Posterior vena cava (tissue), 2 donors: ENCODE measurements around the gene SOX13. TPM values are rescaled to one million over a fixed set of nuclear protein-coding genes. Genes with fewer than 3 reads are reported as not detected.

Experiments
- DNase-seq: peaks from one replicate; pipeline ENCODE4 v3.0.0-alpha.2; 2020; ENCODE audit warnings: low spot score
- intact Hi-C, 2 donors: fragments of 100-400 bp; cut with DNase I; formaldehyde crosslinking; loops; one replicate each; pipeline versions ENCODE4 v1.14.1 to v1.14.2; 2022 to 2023
- total RNA-seq, 2 donors: library from RNA; stranded (reverse); fragmentation: NEBNext Ultra II Directional; extraction: Animal tissue kit (Norgen Biotek cat#: 25700); gene quantifications; one replicate each; pipeline ENCODE4 v1.2.1, GENCODE V29; 2021
- donor health status: DM: yes; HTN: yes; CAD: no.
- donor health status: DM: yes; HTN: yes; CAD: no.

The SOX13 gene
- total RNA-seq, 2 donors from 2014 or later: 43.6 to 47.0 TPM

DNA sequence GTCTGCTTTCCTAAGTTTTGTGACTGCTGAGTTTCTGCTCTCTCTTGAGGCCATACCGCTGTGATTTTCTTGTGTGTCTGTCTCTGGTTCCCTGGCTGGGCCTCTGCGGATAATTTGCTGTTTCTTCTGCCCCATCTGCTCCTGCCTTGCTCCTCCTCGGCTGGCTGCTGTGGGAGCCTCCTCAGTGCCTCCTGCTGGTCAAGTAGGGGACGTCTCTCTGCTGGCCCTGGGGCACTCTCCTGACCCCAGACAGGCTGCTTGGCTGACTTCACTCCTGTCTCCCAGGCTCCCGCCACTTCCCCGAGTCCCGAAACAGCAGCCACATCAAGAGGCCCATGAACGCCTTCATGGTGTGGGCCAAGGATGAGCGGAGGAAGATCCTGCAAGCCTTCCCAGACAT is 50.5 kb downstream of the SOX13 start:
- intact Hi-C loops: loop anchor here in 1 of 2 donors (10.0 kb wide), 1 partner anchor 49 kb away; the partner anchor contains the start of gene SOX13

DNA sequence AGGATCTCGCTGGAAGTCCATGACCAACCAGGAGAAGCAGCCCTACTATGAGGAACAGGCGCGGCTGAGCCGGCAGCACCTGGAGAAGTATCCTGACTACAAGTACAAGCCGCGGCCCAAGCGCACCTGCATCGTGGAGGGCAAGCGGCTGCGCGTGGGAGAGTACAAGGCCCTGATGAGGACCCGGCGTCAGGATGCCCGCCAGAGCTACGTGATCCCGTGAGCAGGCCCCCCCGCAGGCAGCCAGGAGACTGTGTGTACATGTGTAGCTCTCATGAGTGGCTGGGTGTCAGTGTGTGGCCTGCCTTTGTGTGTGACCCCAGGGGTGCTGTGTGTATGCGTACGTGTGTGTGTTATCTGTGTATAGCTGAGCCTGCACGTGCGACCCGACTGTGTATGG is 51.7 kb downstream of the SOX13 start:
- no peak for DNase-seq
- intact Hi-C loops: loop anchor here in 1 of 2 donors (5.0 to 10.0 kb wide), 2 partner anchors 50 to 993 kb away; partner anchors contain the start of gene SOX13

More for the DNA sequence above, 50.5 kb downstream of the SOX13 start:
- DNase-seq: no peak

DNA sequence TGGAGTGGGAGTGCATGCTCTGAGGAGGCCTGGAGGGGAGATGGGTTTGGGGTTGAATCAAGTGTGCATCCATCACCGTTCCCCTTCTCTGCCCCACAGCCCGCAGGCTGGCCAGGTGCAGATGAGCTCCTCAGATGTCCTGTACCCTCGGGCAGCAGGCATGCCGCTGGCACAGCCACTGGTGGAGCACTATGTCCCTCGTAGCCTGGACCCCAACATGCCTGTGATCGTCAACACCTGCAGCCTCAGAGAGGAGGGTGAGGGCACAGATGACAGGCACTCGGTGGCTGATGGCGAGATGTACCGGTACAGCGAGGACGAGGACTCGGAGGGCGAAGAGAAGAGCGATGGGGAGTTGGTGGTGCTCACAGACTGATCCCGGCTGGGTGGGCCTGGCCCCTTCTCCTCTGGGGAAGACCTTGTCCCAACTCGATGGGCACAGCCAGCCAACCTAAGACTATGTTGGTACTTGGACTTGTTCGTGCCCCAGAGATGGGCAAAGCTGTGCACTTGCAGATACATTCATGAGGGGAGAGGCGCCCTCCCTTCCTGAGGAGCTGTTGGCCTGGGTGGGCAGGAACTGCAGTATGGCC is 52.9 kb downstream of the SOX13 start:
- intact Hi-C loops: loop anchor here (2.0 to 10.0 kb wide), 4 partner anchors 51 to 991 kb away; partner anchors contain the start of genes SNRPE (in 1 of the 2) and SOX13 (in 1 of the 2)

DNA sequence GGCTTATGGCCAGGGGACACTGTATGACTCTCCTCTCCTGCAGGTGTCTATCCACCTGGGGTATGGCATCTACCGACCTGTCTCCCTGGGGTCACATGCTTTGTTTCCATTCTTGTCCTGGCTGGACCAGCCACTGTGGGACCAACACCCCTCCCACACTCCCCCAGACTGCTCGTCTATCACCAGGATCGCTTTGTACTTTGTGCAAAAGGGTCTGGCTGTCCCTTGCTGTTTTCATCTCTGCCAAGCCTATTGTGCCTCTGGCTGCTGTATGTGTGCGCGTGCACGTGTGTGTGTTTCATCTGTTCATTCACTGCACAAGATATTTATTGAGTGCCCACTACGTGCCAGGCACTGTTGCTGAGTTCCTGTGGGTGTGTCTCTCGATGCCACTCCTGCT is 53.5 kb downstream of the SOX13 start:
- intact Hi-C loops: loop anchor here (2.0 to 10.0 kb wide), 4 partner anchors 52 to 991 kb away; partner anchors contain the start of genes SNRPE (in 1 of the 2) and SOX13 (in 1 of the 2)

More for the DNA sequence above, 52.9 kb downstream of the SOX13 start:
- no peak for DNase-seq

DNA sequence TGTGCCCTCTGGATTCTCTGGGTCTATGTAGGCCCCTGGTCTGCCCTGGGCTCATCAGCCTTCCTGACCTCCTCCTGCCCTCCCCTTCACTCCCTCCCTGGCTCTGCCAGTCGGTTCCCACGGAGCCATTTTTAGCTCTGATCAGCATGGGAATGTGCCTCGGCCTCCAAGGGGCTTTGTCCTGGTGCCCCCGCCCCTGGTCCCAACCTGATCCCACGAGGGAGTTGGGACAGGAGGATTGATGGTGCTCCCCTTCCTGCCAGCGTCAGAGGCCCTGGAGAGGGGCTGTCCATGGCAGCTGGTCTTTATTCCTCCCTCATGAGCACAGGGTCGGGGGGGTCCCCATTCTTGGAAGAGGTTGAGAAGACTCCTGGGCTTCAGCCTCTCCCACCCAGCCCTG is 54.0 kb downstream of the SOX13 start:
- intact Hi-C loops: loop anchor here (2.0 to 10.0 kb wide), 4 partner anchors 52 to 990 kb away; partner anchors contain the start of genes SNRPE (in 1 of the 2) and SOX13 (in 1 of the 2)
- DNase-seq: no peak

More for the DNA sequence above, 53.5 kb downstream of the SOX13 start:
- no peak for DNase-seq

DNA sequence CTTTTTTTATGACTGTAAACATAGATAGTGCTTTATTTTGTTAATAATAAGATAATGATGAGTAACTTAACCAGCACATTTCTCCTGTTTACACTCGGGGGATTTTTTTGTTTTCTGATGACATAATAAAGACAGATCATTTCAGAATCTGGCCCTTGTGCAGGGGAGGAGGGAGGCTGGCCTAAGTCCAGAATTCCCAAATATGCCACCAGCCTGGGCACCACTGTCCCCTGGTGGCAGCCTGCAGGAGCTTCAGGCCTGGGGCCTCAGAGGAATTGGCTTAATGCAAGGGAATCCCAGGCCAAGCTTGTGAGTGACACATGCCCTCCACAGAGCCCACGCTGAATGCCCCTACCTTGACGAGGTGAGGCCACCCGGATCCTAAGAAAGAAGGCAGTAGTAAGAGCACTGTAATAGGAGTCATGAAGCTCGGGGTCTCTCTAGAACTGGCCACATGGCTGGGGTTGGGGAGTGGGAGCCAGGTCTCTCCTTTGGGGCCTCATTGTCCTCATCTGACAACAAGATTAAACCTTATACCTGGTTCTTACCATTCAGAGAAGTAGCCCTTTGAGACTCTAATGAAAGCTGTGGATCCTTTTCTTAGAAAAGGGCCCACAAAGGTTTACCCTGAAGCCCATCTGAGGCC is 54.8 kb downstream of the SOX13 start:
- intact Hi-C loops: loop anchor here (2.0 to 10.0 kb wide), 4 partner anchors 53 to 990 kb away; partner anchors contain the start of genes SNRPE (in 1 of the 2) and SOX13 (in 1 of the 2)
- no peak for DNase-seq

DNA sequence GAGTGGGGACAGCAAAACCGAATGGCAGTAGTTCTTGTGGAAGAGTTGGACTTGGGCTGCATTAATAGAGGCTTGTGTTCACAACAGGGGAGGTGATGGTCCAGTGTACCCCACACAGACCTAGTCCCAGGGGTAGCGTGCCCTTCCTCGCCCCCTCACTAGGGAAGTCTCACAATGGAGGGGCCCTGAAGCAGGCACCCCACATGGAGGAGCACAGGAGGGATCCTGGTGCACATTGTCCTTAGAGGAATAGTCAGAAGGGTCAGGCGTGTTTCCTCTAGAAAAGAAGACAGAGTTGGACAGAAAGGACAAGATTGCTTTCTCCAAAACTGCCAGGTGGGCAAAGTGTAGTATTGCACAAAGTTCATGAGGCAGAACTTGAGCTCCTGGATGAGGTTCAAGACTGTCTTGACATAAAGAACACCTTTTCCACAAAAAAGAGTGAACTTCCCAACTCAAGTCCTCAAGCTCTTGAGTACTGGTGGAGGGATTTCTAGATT is 55.6 kb downstream of the SOX13 start:
- DNase-seq: no peak
- intact Hi-C loops: loop anchor here in 1 of 2 donors (5.0 to 10.0 kb wide), 2 partner anchors 54 to 989 kb away; partner anchors contain the start of gene SOX13

DNA sequence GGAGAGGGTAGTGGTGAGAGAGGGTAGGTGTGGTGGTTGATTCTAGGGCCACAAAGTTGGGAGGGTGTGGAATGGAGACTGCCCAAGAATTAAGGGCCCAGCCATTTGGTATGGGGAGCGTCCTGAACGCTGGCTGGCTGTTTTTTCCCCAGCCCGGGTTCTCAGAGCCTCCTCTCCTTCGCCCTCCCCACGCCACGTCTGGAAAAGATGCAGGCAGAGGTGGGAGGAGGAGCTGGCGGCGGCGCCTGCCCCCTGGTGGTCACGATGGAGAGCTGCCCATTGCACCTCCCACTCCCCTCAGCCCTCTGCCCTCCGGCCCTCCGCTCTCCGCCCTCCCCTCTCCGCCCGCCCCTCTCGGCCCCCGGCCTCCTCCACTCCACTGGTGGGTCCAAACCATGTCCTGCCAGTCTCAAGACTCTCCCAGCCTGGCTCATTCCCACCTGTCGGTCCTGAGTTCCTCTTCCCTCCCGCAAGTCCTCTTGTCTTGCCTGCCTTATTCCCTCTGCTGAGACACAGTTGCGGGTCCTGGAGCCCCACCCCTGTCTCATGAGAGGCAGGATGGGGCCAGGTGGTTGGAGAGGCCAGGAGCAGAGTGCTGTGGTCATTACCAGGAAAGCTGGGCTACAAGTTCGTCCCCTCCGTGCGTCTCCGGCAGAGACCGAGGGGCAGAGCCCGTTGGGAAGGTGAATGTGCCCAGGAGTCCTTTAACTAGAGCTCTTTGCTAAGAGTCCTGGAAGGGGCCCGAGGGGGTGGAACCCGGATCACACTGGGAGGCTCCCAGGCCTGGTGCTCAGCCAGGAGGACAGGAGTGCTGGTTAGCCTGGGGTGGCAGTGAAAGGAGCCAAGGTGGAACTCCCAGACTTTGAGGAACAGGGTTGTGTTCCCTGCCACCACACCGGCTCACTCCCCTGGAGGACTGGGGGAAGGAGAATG is 56.3 kb downstream of the SOX13 start:
- intact Hi-C loops: loop anchor here in 1 of 2 donors (5.0 to 10.0 kb wide), 2 partner anchors 54 to 988 kb away; partner anchors contain the start of gene SOX13
- DNase-seq: peak; percentile 93

DNA sequence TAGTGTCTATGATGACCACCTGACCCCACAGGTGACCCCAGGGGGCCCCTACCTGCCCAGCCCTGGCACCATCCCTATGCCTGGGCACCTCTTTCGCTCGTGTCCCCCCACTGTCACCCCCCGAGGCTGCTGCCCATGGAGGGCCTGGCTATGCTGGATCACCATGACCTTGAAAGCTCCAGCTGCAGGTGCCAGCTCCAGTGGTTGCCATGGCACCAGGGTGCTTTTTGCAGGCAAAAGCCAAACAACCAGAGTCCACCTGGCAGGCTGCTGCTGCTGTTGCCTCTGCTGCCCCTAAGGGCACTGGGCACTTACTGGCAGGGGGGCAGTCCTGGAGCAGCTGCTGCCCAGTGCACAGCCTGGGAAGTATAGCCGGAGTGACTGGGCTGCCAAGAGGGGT is 57.3 kb downstream of the SOX13 start:
- DNase-seq: no peak
- intact Hi-C loops: loop anchor here in 1 of 2 donors (2.0 kb wide), 1 partner anchor 267 kb away; no protein-coding TSS in a partner anchor

DNA sequence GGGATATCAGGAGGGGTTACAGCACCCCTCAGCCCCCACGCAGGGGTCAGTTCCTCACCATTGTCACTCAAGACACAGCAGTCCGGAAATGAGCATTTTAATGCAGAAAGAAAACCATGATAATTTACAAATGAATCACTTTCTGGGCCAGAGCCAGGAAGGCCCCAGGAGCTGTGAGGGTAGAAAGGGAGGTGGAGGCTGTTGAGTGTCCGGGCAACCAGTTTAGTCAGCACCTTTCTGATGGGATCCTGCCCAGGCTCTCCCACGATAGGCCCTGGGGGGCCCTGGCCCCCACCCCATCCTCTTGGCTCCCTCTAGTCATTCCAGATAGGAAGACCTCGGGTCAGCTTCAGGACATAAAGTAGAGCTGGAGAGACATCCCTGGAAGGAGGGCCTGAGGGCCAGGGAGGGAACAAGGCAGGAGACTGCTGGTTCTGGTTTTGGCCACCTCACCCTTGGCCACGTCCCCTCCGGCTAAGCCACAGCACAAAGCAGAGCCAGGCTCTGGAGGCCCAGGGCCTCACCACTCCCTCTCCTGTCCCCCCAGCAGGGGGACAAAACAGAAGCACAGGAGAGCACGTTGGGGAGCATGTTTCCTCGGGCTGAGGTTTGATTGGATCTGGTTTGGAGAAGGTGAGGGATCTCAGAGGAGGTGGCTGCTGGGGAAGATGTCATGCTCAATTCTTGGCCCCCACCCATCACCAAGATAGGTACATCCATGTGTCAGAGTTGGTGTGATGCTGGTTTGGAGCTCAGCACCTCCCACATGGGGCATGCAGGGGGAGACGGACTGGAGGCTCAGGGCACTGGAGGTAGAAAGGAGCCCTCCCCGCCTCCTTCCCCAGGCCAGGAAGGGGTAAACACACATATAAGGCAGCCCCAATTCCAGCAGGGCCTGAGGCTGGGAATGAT is 58.3 kb downstream of the SOX13 start:
- intact Hi-C loops: loop anchor here in 1 of 2 donors (2.0 kb wide), 1 partner anchor 268 kb away; no protein-coding TSS in a partner anchor
- DNase-seq: no peak

DNA sequence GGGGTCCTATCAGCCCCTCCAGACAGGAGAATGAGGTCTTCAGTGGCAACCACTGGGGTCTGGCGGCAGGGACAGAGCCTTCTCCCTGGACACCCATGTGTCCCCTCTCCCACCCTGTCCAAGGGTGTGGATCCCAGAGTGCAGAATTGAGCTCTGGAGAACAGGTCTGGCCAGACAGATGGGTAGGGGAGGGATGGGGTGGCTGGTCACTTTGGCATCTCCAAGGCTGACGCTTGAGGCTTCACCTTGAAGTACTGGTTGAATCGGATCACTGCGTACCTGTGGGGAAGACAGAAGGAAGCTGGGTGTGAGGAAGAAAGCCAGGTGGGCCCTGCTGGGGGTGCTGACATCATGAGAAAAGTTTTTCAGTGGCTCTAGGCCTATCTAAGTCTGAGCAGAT is 59.1 kb downstream of the SOX13 start:
- intact Hi-C loops: loop anchor here in 1 of 2 donors (2.0 kb wide), 1 partner anchor 269 kb away; no protein-coding TSS in a partner anchor
- DNase-seq: no peak

DNA sequence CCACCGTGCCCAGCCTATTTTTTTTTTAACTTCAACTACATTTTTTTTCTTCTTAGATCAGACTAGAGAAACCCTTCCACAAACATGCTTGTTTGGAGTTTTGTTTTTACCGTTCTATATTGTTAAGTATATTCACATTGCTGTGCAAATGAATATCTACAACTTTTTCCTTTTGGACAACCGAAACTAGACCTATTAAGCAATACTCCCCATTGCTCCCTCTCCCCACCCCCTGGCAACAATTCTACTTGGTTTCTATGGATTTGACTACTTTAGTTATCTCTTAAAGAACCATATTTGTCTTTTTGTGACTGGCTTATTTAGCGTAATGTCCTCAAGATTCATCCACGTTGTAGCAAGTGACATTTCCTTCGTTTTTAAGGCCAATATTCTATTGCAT is 59.8 kb downstream of the SOX13 start:
- intact Hi-C loops: no loop called here

DNA sequence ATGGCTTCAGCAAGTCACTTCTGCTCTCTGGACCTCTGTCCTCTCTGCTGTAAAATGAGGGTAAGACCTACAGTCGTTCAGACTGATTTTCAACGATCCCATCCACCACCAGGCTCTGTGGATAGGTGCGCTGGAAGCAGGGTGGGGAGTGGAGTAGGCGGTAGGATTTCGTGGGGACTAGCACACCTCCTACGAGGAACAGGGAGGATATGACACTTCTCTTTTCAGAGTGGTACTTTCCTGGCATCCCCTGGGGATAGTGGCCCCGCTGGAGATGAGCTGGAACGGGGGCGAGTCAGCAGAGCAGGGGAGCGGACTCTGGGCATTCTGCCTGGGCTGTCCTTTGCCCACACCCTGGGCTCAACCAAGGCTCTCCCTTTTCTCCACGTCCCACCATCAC is 61.2 kb downstream of the SOX13 start:
- DNase-seq: no peak
- intact Hi-C loops: no loop called here

More for the DNA sequence above, 59.8 kb downstream of the SOX13 start:
- DNase-seq: no peak

DNA sequence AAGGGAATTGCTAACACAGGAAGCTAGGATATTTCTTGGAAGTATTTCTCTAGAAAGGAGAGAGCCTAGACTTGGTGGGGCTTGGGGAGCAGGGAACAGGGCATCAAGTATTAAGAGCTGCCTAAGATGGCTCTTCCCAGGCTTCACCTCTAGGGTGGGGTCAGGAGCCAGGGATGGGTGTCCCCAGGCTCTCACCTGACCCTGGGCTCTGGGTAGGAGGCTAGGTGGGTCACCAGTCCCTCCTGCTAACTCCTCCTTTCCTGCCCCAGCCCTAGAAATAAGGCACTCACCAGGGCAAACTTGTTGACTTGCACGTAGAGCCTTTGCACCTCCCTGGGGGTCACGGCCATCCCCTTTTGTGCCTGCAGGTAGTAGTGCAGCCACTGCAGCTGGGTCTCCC is 63.9 kb downstream of the SOX13 start:
- DNase-seq: no peak

DNA sequence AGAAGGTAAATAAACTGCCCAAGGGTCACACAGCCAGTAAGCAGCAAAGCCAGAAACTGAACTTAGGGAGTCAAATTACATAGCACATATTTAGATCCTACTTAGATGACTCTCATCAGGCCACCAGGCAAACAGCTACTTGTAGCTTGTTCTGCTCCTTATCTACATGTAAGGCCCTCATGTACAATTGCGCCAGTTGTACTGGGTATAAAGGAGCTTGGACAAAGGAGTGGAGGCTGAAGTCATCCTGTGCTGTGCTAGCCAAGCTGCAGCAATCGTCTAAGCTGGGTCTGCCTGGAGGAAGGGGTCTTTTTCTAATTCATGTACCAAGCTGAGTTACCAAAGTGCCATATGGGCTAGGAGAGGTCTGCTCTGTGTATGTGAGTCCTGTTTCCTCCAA is 66.2 kb downstream of the SOX13 start:
- no peak for DNase-seq
- intact Hi-C loops: no loop called here

More for the DNA sequence above, 63.9 kb downstream of the SOX13 start:
- intact Hi-C loops: no loop called here

DNA sequence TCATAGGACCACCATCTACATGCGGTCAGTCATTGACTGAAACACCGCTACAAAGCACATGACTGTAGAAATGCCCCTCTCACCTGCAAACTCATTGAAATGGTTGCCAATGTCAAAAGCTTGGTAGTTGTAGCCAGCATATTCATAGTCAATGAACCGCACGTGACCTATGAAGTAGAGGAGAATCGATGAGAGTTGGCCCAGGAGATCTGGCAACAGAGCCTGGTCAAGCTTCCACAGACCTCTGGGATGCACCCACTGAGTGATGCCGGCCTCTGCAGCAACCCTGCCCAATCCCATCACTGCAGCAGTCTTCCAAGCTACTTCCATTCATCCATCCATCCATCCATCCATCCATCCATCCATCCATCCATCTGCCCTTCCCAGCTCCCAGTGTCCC is 67.0 kb downstream of the SOX13 start:
- intact Hi-C loops: no loop called here
- DNase-seq: no peak

DNA sequence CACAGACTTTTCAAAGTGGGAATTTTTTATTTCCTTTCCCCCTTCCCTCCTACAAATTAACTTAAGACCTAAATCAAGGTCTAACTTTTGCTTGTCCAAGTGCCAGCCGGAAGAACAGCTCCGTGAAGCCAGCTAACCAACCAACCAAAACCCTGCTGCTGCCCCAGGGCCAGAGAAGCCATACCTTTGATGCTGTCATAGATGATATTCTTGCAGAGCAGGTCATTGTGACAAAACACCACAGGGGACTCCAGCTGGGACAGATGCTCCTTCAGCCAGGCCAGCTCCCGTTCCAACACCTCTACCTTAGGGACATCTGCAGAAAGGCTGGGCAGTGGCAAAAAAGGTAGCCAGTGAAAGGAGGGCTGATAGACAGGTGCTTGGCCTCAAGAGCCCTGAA is 68.2 kb downstream of the SOX13 start:
- intact Hi-C loops: no loop called here
- DNase-seq: no peak
